ENCODE results near the gene EIF4EBP2. TPM values are rescaled to one million over a fixed set of nuclear protein-coding genes. Genes with fewer than 3 reads are reported as not detected.

EIF4EBP2 gene
- total RNA-seq, 1 experiment from 2014 or later, result 93.2 TPM

- Histone ChIP-seq H3K14ac (ENCODE audit: insufficient read depth, low read length) (no peak overlapping the region), H3K4me2 (ENCODE audit: insufficient read depth, insufficient read length, low read length) (no peak overlapping the region), H2BK20ac (ENCODE audit: low read depth, low read length, poor library complexity, severe bottlenecking) (no peak overlapping the region), H2BK120ac (ENCODE audit: low read depth, low read length, poor library complexity, severe bottlenecking) (no peak overlapping the region), H2AFZ (ENCODE audit: low read length) (no peak overlapping the region), H3K79me2 (ENCODE audit: insufficient read depth, low read length) (peaks cover 9% of the 10 kb centered on the region), H3K18ac (ENCODE audit: insufficient read length, low read depth, low read length) (no peak overlapping the region), H3K9me3 (ENCODE audit: control insufficient read depth, low read depth, low read length) (no peaks in the 10 kb centered on the region), H2BK12ac (ENCODE audit: insufficient read length, low read depth, low read length) (no peak overlapping the region), H4K91ac (ENCODE audit: insufficient read length, low read depth, low read length) (no peak overlapping the region), H3T11ph (ENCODE audit: low read length) (no peak overlapping the region), H4K20me1 (ENCODE audit: control insufficient read depth, insufficient read depth, insufficient read length) (no peaks in the 10 kb centered on the region), H3K56ac (ENCODE audit: insufficient read length, low read depth, low read length) (no peak overlapping the region), H4K8ac (replicated peaks; ENCODE audit: insufficient read length, low read depth, low read length) (no peak overlapping the region), H3K27me3 (ENCODE audit: insufficient read depth, low read length) (peaks cover 7% of the 10 kb centered on the region; the same call in 1 of the 2 replicates), H2AK5ac (ENCODE audit: insufficient read length, low read length) (no peak overlapping the region), H3K23ac (ENCODE audit: insufficient read length, low read depth, low read length) (no peak overlapping the region), H3K27ac (ENCODE audit: insufficient read length, low read depth, low read length) (no peak overlapping the region), H3K4ac (ENCODE audit: low read depth, low read length) (no peak overlapping the region), H3K4me1 (ENCODE audit: insufficient read depth, low read length) (peaks cover under 1% of the 10 kb centered on the region; the same call in 1 of the 2 replicates), H3K23me2 (ENCODE audit: insufficient read length, low read depth, low read length, poor library complexity, severe bottlenecking) (peaks cover 14% of the 10 kb centered on the region), H4K5ac (ENCODE audit: insufficient read length, low read depth, low read length) (no peak overlapping the region), H2BK5ac (ENCODE audit: insufficient read length, low read length) (no peak overlapping the region), H2BK15ac (ENCODE audit: low read depth, low read length) (no peak overlapping the region), H3K79me1 (ENCODE audit: insufficient read depth, low read depth, low read length, poor library complexity, severe bottlenecking) (no peaks in the 10 kb centered on the region), H3K9ac (ENCODE audit: extremely low read depth, insufficient read length, low read length) (no peak overlapping the region)
- H3K27ac Mint-ChIP-seq, result no peak overlapping the region
- WGBS (ENCODE audit: extremely low coverage, insufficient read length, low lambda C conversion rate), result no CpG with 5 or more reads among the region's 5 CpGs
- H3K4me3 Mint-ChIP-seq, result no peak overlapping the region
- H3K36me3 Mint-ChIP-seq (ENCODE audit: insufficient read depth in 1 of 3, low read depth in 3 of 3), result peaks cover 0 to 62% (median 5%) of the 10 kb centered on the region in 3 experiments; a peak in 3 of 7 replicates
- H3K9me3 Mint-ChIP-seq, result peaks cover 0 to 4% of the 10 kb centered on the region in 2 experiments; a peak in 2 of 5 replicates
- H3K27me3 Mint-ChIP-seq (ENCODE audit: low read depth), result peaks cover 31% of the 10 kb centered on the region
- H3K4me1 Mint-ChIP-seq, result peaks cover 35% of the 10 kb centered on the region in 2 experiments
- peak; percentile 65 for DNase-seq
- TF ChIP-seq CTCF (conservative IDR thresholded peaks at IDR 0.05), result peak; percentile 37; the same call in 2 of the 3 replicates
These were observed 33.8 kb downstream of the EIF4EBP2 start for GRCh38 chr10:70437721-70438120.

Data from H9 (cell line).